Thymus (tissue), 11 donors: ENCODE measurements around the gene PIEZO2. TPM values are rescaled to one million over a fixed set of nuclear protein-coding genes. Genes with fewer than 3 reads are reported as not detected.

Experiments used
- DNase-seq, 9 donors: peaks; one replicate each; pipeline ENCODE4 v3.0.0-alpha.2; 2013; ENCODE audit warnings: low spot score in 9 of 9, low read depth in 6 of 9, missing footprints in 1 of 9
- H3K27ac ChIP-seq, 2 donors: one replicate each; pipeline ENCODE4 v1.5.1; 2013; ENCODE audit warnings: control low read depth in 1 of 2, low read depth in 1 of 2, low read length in 1 of 2, mild to moderate bottlenecking in 1 of 2, moderate library complexity in 1 of 2
- H3K27me3 ChIP-seq, 2 donors: one replicate each; pipeline ENCODE4 v1.5.1; 2013; ENCODE audit warnings: low read length in 1 of 2; ENCODE audit not compliant: control insufficient read depth in 2 of 2, insufficient read depth in 1 of 2
- H3K36me3 ChIP-seq, 2 donors: one replicate each; pipeline ENCODE4 v1.5.1; 2013; ENCODE audit warnings: low read length in 1 of 2, mild to moderate bottlenecking in 1 of 2, moderate library complexity in 1 of 2; ENCODE audit not compliant: control insufficient read depth in 2 of 2, insufficient read depth in 2 of 2
- H3K4me1 ChIP-seq, 2 donors: one replicate each; pipeline ENCODE4 v1.5.1; 2013; ENCODE audit warnings: low read length in 2 of 2; ENCODE audit not compliant: control insufficient read depth in 2 of 2, insufficient read depth in 2 of 2
- H3K4me3 ChIP-seq, 2 donors: one replicate each; pipeline ENCODE4 v1.5.1; 2013; ENCODE audit warnings: low read length in 2 of 2, control low read depth in 1 of 2, mild to moderate bottlenecking in 1 of 2
- H3K9me3 ChIP-seq, 2 donors: one replicate each; pipeline ENCODE4 v1.5.1; 2013; ENCODE audit warnings: low read length in 1 of 2, mild to moderate bottlenecking in 1 of 2; ENCODE audit not compliant: control insufficient read depth in 2 of 2, insufficient read depth in 1 of 2
- WGBS: extraction: QIAGEN DNeasy Blood & Tissue Kit; methylation state at CpG from one replicate; pipeline ENCODE4 v1.1.7; 2013; 5-methylcytosine and 5-hydroxymethylcytosine counted together
- polyA plus RNA-seq: library from polyadenylated mRNA; stranded (reverse); fragments of 200-250 nt; gene quantifications from one replicate; pipeline ENCODE4 v1.2.3, GENCODE V29; 2013
- total RNA-seq: library from RNA; stranded (reverse); fragments of 120-200 nt; gene quantifications from one replicate; pipeline ENCODE4 v1.2.4, GENCODE V29; 2013
- donor health status: healthy.

PIEZO2 gene
- total and polyA plus RNA-seq, 2 donors: 1.5 to 3.2 TPM

DNA sequence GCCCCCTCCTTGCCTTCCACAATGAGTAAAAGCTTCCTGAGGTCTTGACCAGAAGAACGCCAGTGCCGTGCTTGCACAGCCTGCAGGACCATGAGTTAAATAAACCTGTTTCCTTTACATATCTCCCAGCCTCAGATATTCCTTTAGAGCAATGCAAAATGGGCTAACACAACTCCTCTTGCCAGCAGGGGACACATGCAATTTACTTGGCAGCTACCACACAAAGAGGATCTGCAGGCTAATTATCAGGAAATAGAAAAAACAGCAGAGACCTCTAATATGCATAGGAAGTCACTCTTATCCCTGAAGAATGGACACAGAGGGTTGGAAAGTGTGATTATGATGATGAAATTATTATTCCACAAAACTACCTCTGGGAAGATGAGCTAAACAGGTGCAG lies 114.0 kb downstream of the PIEZO2 start:
- no peaks in the 10 kb centered on the region for H3K27me3 ChIP-seq
- 85% methylated on average over 2 of the region's 2 CpGs for WGBS
- H3K36me3 ChIP-seq: no peaks in the 10 kb centered on the region
- H3K9me3 ChIP-seq: no peaks in the 10 kb centered on the region
- H3K27ac ChIP-seq: no peak overlapping the region
- no peak overlapping the region for H3K4me3 ChIP-seq
- no peak for DNase-seq
- H3K4me1 ChIP-seq: no peaks in the 10 kb centered on the region

DNA sequence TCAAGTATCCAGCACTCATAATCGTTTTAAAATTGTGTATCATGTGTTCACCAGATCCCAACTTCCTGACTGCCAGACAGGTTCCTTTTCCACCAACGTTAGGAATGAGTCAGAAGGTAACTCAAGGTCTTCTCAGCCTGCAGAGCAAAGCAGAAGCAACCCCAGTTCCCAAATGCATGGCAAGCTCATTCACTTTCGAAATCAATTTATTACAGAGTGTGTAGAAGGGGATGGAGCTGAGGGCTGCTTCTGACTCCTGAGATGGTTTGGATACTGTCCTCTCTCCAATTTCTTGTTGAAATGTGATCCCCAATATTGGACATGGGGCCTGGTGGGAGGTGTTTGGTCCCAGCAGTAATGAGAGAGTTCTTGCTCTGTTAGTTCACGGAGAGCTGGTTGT lies 114.5 kb downstream of the PIEZO2 start:
- H3K9me3 ChIP-seq: no peaks in the 10 kb centered on the region
- no peaks in the 10 kb centered on the region for H3K27me3 ChIP-seq
- no peaks in the 10 kb centered on the region for H3K36me3 ChIP-seq
- peak in 1 of 9 donors; percentile 12 for DNase-seq
- WGBS: 57% methylated on average over 4 of the region's 4 CpGs
- no peak overlapping the region for H3K4me3 ChIP-seq
- H3K27ac ChIP-seq: no peak overlapping the region
- no peaks in the 10 kb centered on the region for H3K4me1 ChIP-seq

GRCh38 chr18:11033503-11033902 lies 115.9 kb downstream of the PIEZO2 start:
- Histone ChIP-seq H3K27ac (no peak overlapping the region), H3K36me3 (no peaks in the 10 kb centered on the region), H3K4me1 (no peaks in the 10 kb centered on the region), H3K4me3 (no peak overlapping the region), H3K9me3 (no peaks in the 10 kb centered on the region), H3K27me3 (no peaks in the 10 kb centered on the region)
- WGBS: 94% methylated on average over 8 of the region's 8 CpGs
- no peak for DNase-seq

GRCh38 chr18:11031966-11032365 lies 117.4 kb downstream of the PIEZO2 start:
- WGBS: 98% methylated on average over 5 of the region's 5 CpGs
- H3K9me3 ChIP-seq: no peaks in the 10 kb centered on the region
- H3K27ac ChIP-seq: no peak overlapping the region
- no peaks in the 10 kb centered on the region for H3K27me3 ChIP-seq
- no peak overlapping the region for H3K4me3 ChIP-seq
- no peaks in the 10 kb centered on the region for H3K36me3 ChIP-seq
- DNase-seq: no peak
- no peaks in the 10 kb centered on the region for H3K4me1 ChIP-seq

GRCh38 chr18:11029021-11029420 lies 120.3 kb downstream of the PIEZO2 start:
- Histone ChIP-seq H3K4me3 (no peak overlapping the region), H3K27ac (no peak overlapping the region), H3K9me3 (no peaks in the 10 kb centered on the region), H3K36me3 (no peaks in the 10 kb centered on the region), H3K4me1 (no peaks in the 10 kb centered on the region), H3K27me3 (no peaks in the 10 kb centered on the region)
- 98% methylated on average over 6 of the region's 6 CpGs for WGBS
- DNase-seq: no peak

GRCh38 chr18:11027862-11028261 lies 121.5 kb downstream of the PIEZO2 start:
- Histone ChIP-seq H3K36me3 (no peaks in the 10 kb centered on the region), H3K4me3 (no peak overlapping the region), H3K4me1 (no peaks in the 10 kb centered on the region), H3K27me3 (no peaks in the 10 kb centered on the region), H3K27ac (no peak overlapping the region), H3K9me3 (no peaks in the 10 kb centered on the region)
- DNase-seq: peak in 1 of 9 donors; percentile 12
- 54% methylated on average over 4 of the region's 4 CpGs for WGBS

DNA sequence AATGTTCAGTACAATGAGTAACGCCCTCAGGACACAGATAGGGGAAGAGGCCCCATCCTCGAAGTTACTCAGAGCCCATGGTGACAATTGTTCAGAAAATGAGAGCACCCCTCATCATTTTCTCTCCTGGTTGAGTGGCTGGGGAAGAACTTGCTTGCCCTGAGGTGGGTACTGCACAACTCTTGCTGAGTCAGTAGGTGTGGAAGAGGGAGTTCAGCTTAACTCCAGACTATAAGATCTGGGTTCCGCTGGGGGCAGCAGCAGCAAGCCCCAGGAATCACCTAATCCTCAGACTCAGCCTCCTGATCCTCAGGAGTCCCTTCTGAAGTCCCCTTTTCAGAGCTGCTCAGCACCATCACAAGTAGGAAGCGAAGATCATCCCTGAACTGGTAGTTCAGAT lies 123.7 kb downstream of the PIEZO2 start:
- Histone ChIP-seq H3K27ac (no peak overlapping the region), H3K4me1 (peaks cover 0 to 16% of the 10 kb centered on the region in 2 donors), H3K9me3 (no peaks in the 10 kb centered on the region), H3K36me3 (no peaks in the 10 kb centered on the region), H3K4me3 (no peak overlapping the region), H3K27me3 (no peaks in the 10 kb centered on the region)
- 92% methylated on average over 4 of the region's 4 CpGs for WGBS
- no peak for DNase-seq

DNA sequence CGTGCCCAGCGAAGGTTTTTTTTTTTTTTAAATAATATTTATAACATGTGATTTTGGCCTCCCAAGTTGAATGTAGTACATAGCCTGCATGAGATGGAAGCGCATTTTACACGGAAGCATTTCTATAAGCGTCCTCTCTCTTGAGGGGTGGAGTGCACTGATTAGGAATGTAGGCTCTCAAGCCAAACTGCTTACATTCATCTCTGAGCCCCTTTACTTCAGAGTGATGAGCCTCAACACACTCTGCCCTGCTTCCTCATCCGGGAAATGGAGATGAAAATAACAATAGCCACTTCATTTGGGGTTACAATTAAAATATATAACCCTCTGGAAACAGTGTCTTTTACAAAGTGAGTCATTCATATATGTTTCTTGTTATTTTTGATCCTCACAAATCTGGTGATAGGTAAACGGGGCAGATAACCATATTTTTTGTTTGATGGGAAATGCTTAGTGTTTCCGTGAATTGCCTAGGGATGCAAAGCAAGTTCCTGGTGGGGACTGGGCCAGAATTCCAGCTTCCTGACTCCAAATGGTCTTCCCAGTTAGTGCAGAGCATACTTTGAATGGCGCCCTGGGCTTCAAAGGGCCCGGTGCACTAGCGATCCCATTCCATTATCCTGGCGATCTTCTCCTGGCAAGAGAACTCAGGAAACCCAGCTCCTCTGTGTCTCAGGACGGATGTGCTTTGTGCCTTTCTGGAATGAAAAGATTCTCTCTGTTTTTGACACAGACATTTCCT lies 124.3 kb downstream of the PIEZO2 start:
- no peak for DNase-seq
- H3K9me3 ChIP-seq: no peaks in the 10 kb centered on the region
- no peak overlapping the region for H3K4me3 ChIP-seq
- WGBS: 97% methylated on average over 13 of the region's 13 CpGs
- H3K27ac ChIP-seq: no peak overlapping the region
- no peaks in the 10 kb centered on the region for H3K27me3 ChIP-seq
- H3K36me3 ChIP-seq: no peaks in the 10 kb centered on the region
- H3K4me1 ChIP-seq: peaks cover 0 to 16% of the 10 kb centered on the region in 2 donors

DNA sequence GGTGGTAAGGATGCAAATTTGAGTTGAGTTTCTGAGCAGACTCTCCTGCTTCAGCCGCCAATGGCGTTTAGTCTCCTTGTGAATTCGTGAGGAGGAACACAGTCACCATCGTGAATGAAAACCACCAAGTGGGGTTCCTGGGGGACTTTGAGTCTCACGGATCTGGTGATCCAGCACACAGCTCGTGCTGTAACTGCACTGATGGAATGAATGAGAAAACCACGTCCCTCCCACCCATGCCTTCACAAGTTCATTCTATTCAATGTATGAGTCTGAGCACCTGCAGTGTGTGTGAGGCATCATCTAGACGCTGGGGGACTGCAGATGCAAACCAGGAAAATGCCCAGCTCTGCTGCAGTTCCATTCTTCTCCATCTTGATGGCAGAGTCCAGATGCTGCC lies 127.9 kb downstream of the PIEZO2 start:
- Histone ChIP-seq H3K9me3 (no peaks in the 10 kb centered on the region), H3K27me3 (no peaks in the 10 kb centered on the region), H3K4me1 (peaks cover 0 to 16% of the 10 kb centered on the region in 2 donors), H3K4me3 (no peak overlapping the region), H3K27ac (no peak overlapping the region), H3K36me3 (no peaks in the 10 kb centered on the region)
- 62% methylated on average over 8 of the region's 8 CpGs for WGBS
- DNase-seq: peak in 1 of 9 donors; percentile 35
